IMR-90 (cell line): ENCODE results near the gene ZFHX3. TPM values are rescaled to one million over a fixed set of nuclear protein-coding genes. Genes with fewer than 3 reads are reported as not detected.

Experiments used
- ATAC-seq: fragments of 200-7000 bp; cut with Tn5 transposase; 2 replicates; pipeline ENCODE4 v1.9.1; 2020; ENCODE audit warnings: low read depth, mild to moderate bottlenecking, moderate library complexity
- BruUV-seq: library from RNA; stranded (reverse); fragments of 400-500 nt; replicated peaks from 2 replicates; lab custom pipeline; 2021; lab: Mats Ljungman, UMichigan
- CTCF ChIA-PET: fragments of 300-600 bp; formaldehyde crosslinking; extraction: SDS; loops from one replicate; lab custom pipeline; 2021; ENCODE audit warnings: antibody characterized with exemption; lab: Yijun Ruan, JAX
- POLR2A ChIA-PET: fragments of 300-600 bp; sonication (Branson Sonifier 250); formaldehyde crosslinking; loops from one replicate; lab custom pipeline; 2022; ENCODE audit warnings: antibody characterized with exemption; ENCODE audit not compliant: unreplicated experiment; lab: Charles Lee
- DNase-seq: peaks from one replicate; pipeline ENCODE4 v3.0.0; 2013
- H2AFZ ChIP-seq: replicated peaks from 2 replicates; pipeline ENCODE3; 2013; ENCODE audit warnings: low read length, mild to moderate bottlenecking; ENCODE audit not compliant: poor library complexity
- H2AK5ac ChIP-seq: 2 replicates; pipeline ENCODE4 v1.6.1; 2013; ENCODE audit warnings: low read depth, low read length, inconsistent platforms
- H2AK9ac ChIP-seq: replicated peaks from 2 replicates; pipeline ENCODE3; 2013; ENCODE audit warnings: mild to moderate bottlenecking, low read depth, low read length, moderate library complexity; ENCODE audit not compliant: poor library complexity
- H2BK120ac ChIP-seq: 2 replicates; pipeline ENCODE4 v1.6.1; 2013; ENCODE audit warnings: low read depth, low read length, inconsistent platforms
- H2BK15ac ChIP-seq: 3 replicates; pipeline ENCODE4 v1.6.1; 2013; ENCODE audit warnings: low read depth, low read length, inconsistent platforms
- H2BK20ac ChIP-seq: 2 replicates; pipeline ENCODE4 v1.6.1; 2013; ENCODE audit warnings: low read depth, mild to moderate bottlenecking, inconsistent platforms, low read length, moderate library complexity
- H2BK5ac ChIP-seq: 2 replicates; pipeline ENCODE4 v1.6.1; 2013; ENCODE audit warnings: mild to moderate bottlenecking, low read depth, low read length, inconsistent platforms; ENCODE audit not compliant: poor library complexity, severe bottlenecking
- H3K14ac ChIP-seq: replicated peaks from 2 replicates; pipeline ENCODE4 v1.6.1; 2013; ENCODE audit warnings: low read depth, low read length, inconsistent platforms
- H3K18ac ChIP-seq: 2 replicates; pipeline ENCODE4 v1.6.1; 2013; ENCODE audit warnings: low read depth, low read length, control low read depth
- H3K23ac ChIP-seq: 2 replicates; pipeline ENCODE4 v1.6.1; 2013; ENCODE audit warnings: low read depth, low read length, inconsistent platforms
- H3K27ac ChIP-seq: 2 replicates; pipeline ENCODE4 v1.5.1; 2013; ENCODE audit warnings: mild to moderate bottlenecking, control low read depth, low read length; ENCODE audit not compliant: insufficient read depth
- H3K27me3 ChIP-seq: 2 replicates; pipeline ENCODE4 v1.6.1; 2013; ENCODE audit warnings: low read length; ENCODE audit not compliant: control insufficient read depth, insufficient read depth
- H3K36me3 ChIP-seq: 2 replicates; pipeline ENCODE4 v1.6.1; 2013; ENCODE audit warnings: low read length, mixed read lengths; ENCODE audit not compliant: control insufficient read depth, insufficient read depth
- H3K4ac ChIP-seq: 2 replicates; pipeline ENCODE4 v1.6.1; 2013; ENCODE audit warnings: low read depth, low read length, inconsistent platforms
- H3K4me1 ChIP-seq: 2 replicates; pipeline ENCODE4 v1.6.1; 2013; ENCODE audit warnings: low read length, mixed read lengths; ENCODE audit not compliant: control insufficient read depth, insufficient read depth
- H3K4me2 ChIP-seq: 2 replicates; pipeline ENCODE4 v1.6.1; 2013; ENCODE audit warnings: low read depth, mild to moderate bottlenecking, control low read depth, low read length, moderate library complexity
- H3K4me3 ChIP-seq: 2 replicates; pipeline ENCODE4 v1.5.1; 2013; ENCODE audit warnings: low read depth, mild to moderate bottlenecking, control low read depth, low read length, moderate library complexity; ENCODE audit not compliant: insufficient read depth
- H3K56ac ChIP-seq: 2 replicates; pipeline ENCODE4 v1.6.1; 2013; ENCODE audit warnings: low read length, inconsistent platforms; ENCODE audit not compliant: insufficient read depth; ENCODE audit errors: extremely low read depth
- H3K79me1 ChIP-seq, 2 experiments: 2 replicates each; pipeline ENCODE4 v1.6.1; 2013; ENCODE audit warnings: low read length in 2 of 2, inconsistent platforms in 1 of 2, low read depth in 1 of 2
- H3K9ac ChIP-seq: 2 replicates; pipeline ENCODE4 v1.6.1; 2013; ENCODE audit warnings: low read depth, low read length, control low read depth
- H3K9me1 ChIP-seq: 2 replicates; pipeline ENCODE4 v1.6.1; 2013; ENCODE audit warnings: low read length, inconsistent platforms; ENCODE audit not compliant: insufficient read depth
- H3K9me3 ChIP-seq: 2 replicates; pipeline ENCODE4 v1.6.1; 2013; ENCODE audit warnings: low read length; ENCODE audit not compliant: control insufficient read depth, insufficient read depth
- H4K20me1 ChIP-seq: 2 replicates; pipeline ENCODE4 v1.6.1; 2013; ENCODE audit warnings: low read length, inconsistent platforms; ENCODE audit not compliant: insufficient read depth
- H4K5ac ChIP-seq: 2 replicates; pipeline ENCODE4 v1.6.1; 2013; ENCODE audit warnings: mild to moderate bottlenecking, low read depth, low read length, control low read depth
- H4K8ac ChIP-seq, 2 experiments: 2 replicates each; pipeline ENCODE4 v1.6.1; 2013; ENCODE audit warnings: low read depth in 2 of 2, low read length in 2 of 2, control low read depth in 1 of 2, inconsistent platforms in 1 of 2
- H4K91ac ChIP-seq: 2 replicates; pipeline ENCODE4 v1.6.1; 2013; ENCODE audit warnings: low read depth, low read length, inconsistent platforms; ENCODE audit not compliant: insufficient read depth
- BHLHE40 ChIP-seq: fragments of 150-350 bp; IDR thresholded peaks from 2 replicates; pipeline ENCODE4 v1.6.1; 2016; ENCODE audit warnings: mild to moderate bottlenecking, low read depth, low read length
- CEBPB ChIP-seq: IDR thresholded peaks from 2 replicates; pipeline ENCODE4 v1.6.1; 2012; ENCODE audit warnings: low read depth, low read length, improper control_type of control experiment
- CHD1 ChIP-seq: IDR thresholded peaks from 2 replicates; pipeline ENCODE4 v1.6.1; 2012; ENCODE audit warnings: low read depth, low read length, improper control_type of control experiment
- FOS ChIP-seq: fragments of 150-350 bp; IDR thresholded peaks from 2 replicates; pipeline ENCODE4 v1.6.1; 2016; ENCODE audit warnings: low read depth, low read length
- MAZ ChIP-seq: IDR thresholded peaks from 2 replicates; pipeline ENCODE4 v1.6.1; 2012; ENCODE audit warnings: low read depth, mild to moderate bottlenecking, low read length, improper control_type of control experiment, moderate library complexity, borderline replicate concordance
- MXI1 ChIP-seq: IDR thresholded peaks from 2 replicates; pipeline ENCODE4 v1.6.1; 2012; ENCODE audit warnings: low read depth, mild to moderate bottlenecking, low read length, moderate library complexity, borderline replicate concordance
- NFE2L2 ChIP-seq: fragments of 150-350 bp; IDR thresholded peaks from 2 replicates; pipeline ENCODE4 v1.6.1; 2016; ENCODE audit warnings: low read depth, mild to moderate bottlenecking, low read length
- POLR2A ChIP-seq: IDR thresholded peaks from 2 replicates; pipeline ENCODE4 v1.6.1; 2012; ENCODE audit warnings: mild to moderate bottlenecking, low read depth, low read length
- RCOR1 ChIP-seq: IDR thresholded peaks from 2 replicates; pipeline ENCODE4 v1.6.1; 2012; ENCODE audit warnings: mild to moderate bottlenecking, low read length, improper control_type of control experiment; ENCODE audit not compliant: insufficient replicate concordance
- RFX5 ChIP-seq: IDR thresholded peaks from 2 replicates; pipeline ENCODE4 v1.8.0; 2012; ENCODE audit warnings: low read depth, mild to moderate bottlenecking, low read length, moderate library complexity
- whole genome bisulfite sequencing, 2 experiments: methylation state at CpG; one replicate each; pipeline versions ENCODE4 v1.1.5 to v1.1.7; 2013; ENCODE audit warnings: missing lambda C conversion rate in 2 of 2; ENCODE audit not compliant: insufficient read length in 1 of 2; ENCODE audit errors: extremely low coverage in 2 of 2; 5-methylcytosine and 5-hydroxymethylcytosine counted together
- dilution Hi-C: fragments of 300-500 bp; cut with HindIII; formaldehyde crosslinking; loops from one replicate; pipeline ENCODE4 v1.14.3; 2018; ENCODE audit warnings: low sequenced_read_pairs; ENCODE audit not compliant: unreplicated experiment
- in situ Hi-C: fragments of 300-500 bp; cut with MboI; formaldehyde crosslinking; loops from 3 replicates; pipeline ENCODE4 v1.14.3; 2019; ENCODE audit warnings: low sequenced_read_pairs, inconsistent platforms, mixed read lengths
- intact Hi-C: fragments of 100-400 bp; cut with micrococcal nuclease; formaldehyde crosslinking; loops from 2 replicates; pipeline ENCODE4 v1.10.0; 2022
- polyA plus RNA-seq, 3 experiments: library from polyadenylated mRNA; depleted of rRNA; stranded (reverse); fragments of >200 nt; gene quantifications; 2 replicates each; pipeline ENCODE4 v1.2.3, GENCODE V29; 2012; ENCODE audit warnings: low replicate concordance in 1 of 3
- total RNA-seq: library from RNA; depleted of rRNA; stranded (reverse); fragments of >200 nt; gene quantifications from 2 replicates; pipeline ENCODE4 v1.2.3, GENCODE V29; 2012
- TF ChIP-seq, protein P1 (sequence below): fragments of 150-350 bp; IDR thresholded peaks from 2 replicates; pipeline ENCODE4 v1.6.1; 2017; ENCODE audit warnings: mild to moderate bottlenecking, antibody characterized with exemption, low read length, low read depth
- TF ChIP-seq, protein P2 (sequence below): conservative IDR thresholded peaks from 2 replicates; pipeline ENCODE4 v1.5.1; 2012; ENCODE audit warnings: mild to moderate bottlenecking, low read depth, low read length, improper control_type of control experiment
- TF ChIP-seq, protein P3 (sequence below): fragments of 150-350 bp; IDR thresholded peaks from 2 replicates; pipeline ENCODE4 v1.6.1; 2016; ENCODE audit warnings: low read depth, mild to moderate bottlenecking, low read length, moderate library complexity, borderline replicate concordance

ZFHX3 gene
- total and polyA plus RNA-seq, 2 of the 4 experiments (the other 2 are of a cell fraction): 1.4 to 1.7 TPM

DNA sequence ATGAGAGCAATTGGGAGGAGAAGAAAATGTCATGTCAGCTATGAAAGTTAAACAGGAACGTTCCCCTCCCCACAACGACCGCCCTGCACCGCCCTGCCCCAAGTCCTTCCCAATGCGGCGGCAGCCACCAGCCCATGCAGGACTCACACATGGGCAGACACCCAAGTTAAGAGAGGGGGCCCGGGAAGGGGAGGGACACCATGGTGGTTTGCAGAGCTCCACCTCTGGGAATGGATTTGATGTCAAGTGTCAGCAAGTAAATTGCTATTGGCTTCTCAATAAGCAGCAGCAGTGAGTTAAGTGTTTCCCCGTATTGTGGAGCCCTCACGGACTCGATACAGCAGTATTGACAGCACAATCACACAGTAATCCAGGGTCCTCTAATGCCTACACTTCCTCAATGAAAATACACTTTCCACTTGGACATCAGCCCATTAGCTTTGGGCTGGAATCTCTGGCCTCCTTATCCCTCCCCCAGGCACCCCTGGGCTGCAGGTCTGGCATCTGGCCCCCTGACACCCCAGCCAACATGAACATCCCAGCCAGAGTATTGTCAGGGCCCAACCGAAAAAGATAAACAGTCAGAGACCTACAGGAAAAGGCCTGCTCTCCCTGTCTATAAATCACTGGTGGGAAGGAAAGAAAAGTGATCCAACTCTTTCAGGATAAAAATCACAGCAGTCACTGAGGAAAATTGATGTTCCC is 22.6 kb downstream of the ZFHX3 start:
- ATAC-seq (peak; percentile 62), DNase-seq (no peak)
- Histone ChIP-seq H2BK15ac (no peak overlapping the region), H4K91ac (no peak overlapping the region), H2BK5ac (no peak overlapping the region), H3K36me3 (no peaks in the 10 kb centered on the region; the same call in 1 of the 2 replicates), H3K56ac (no peak overlapping the region), H3K9me3 (no peaks in the 10 kb centered on the region), H2AK5ac (no peak overlapping the region), H4K8ac (peak overlapping the region in 1 of 2 experiments; percentile 22; a peak in 1 of 4 replicates), H3K27me3 (no peaks in the 10 kb centered on the region), H3K4me2 (peak overlapping the region; percentile 8; the same call in 1 of the 2 replicates), H2AFZ (no peak overlapping the region), H2BK20ac (no peak overlapping the region), H3K4me3 (no peak overlapping the region), H3K9me1 (peaks cover 10% of the 10 kb centered on the region), H3K79me1 (peaks cover 30 to 93% of the 10 kb centered on the region in 2 experiments), H2BK120ac (no peak overlapping the region), H3K4me1 (peaks cover 10% of the 10 kb centered on the region; the same call in 1 of the 2 replicates), H3K9ac (no peak overlapping the region), H4K20me1 (peaks cover 64% of the 10 kb centered on the region), H3K18ac (no peak overlapping the region), H3K27ac (no peak overlapping the region), H3K4ac (peak overlapping the region; percentile 69; the same call in 1 of the 2 replicates), H3K23ac (peak overlapping the region; percentile 41), H2AK9ac (no peak overlapping the region), H3K14ac (peak overlapping the region; percentile 1; the same call in 1 of the 2 replicates), H4K5ac (no peak overlapping the region)
- dilution Hi-C loops (loop anchor here (25.0 kb wide), 1 partner anchor 88 kb away; no protein-coding TSS in a partner anchor), in situ Hi-C loops (no loop called here), intact Hi-C loops (no loop called here)
- ChIA-PET POLR2A (interaction anchor here (0.7 kb wide), 1 partner anchor 217 kb away, joined by 3 read pairs; no protein-coding TSS in a partner anchor), CTCF (no interaction called here)
- WGBS, 2 experiments: no CpG with 5 or more reads among the region's 11 CpGs
- TF ChIP-seq, protein P1, sequence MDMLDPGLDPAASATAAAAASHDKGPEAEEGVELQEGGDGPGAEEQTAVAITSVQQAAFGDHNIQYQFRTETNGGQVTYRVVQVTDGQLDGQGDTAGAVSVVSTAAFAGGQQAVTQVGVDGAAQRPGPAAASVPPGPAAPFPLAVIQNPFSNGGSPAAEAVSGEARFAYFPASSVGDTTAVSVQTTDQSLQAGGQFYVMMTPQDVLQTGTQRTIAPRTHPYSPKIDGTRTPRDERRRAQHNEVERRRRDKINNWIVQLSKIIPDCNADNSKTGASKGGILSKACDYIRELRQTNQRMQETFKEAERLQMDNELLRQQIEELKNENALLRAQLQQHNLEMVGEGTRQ: no peak
- TF ChIP-seq FOS: no peak
- no peak for TF ChIP-seq MXI1
- TF ChIP-seq, protein P2, sequence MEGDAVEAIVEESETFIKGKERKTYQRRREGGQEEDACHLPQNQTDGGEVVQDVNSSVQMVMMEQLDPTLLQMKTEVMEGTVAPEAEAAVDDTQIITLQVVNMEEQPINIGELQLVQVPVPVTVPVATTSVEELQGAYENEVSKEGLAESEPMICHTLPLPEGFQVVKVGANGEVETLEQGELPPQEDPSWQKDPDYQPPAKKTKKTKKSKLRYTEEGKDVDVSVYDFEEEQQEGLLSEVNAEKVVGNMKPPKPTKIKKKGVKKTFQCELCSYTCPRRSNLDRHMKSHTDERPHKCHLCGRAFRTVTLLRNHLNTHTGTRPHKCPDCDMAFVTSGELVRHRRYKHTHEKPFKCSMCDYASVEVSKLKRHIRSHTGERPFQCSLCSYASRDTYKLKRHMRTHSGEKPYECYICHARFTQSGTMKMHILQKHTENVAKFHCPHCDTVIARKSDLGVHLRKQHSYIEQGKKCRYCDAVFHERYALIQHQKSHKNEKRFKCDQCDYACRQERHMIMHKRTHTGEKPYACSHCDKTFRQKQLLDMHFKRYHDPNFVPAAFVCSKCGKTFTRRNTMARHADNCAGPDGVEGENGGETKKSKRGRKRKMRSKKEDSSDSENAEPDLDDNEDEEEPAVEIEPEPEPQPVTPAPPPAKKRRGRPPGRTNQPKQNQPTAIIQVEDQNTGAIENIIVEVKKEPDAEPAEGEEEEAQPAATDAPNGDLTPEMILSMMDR: no peak
- TF ChIP-seq NFE2L2: no peak
- TF ChIP-seq, protein P3, sequence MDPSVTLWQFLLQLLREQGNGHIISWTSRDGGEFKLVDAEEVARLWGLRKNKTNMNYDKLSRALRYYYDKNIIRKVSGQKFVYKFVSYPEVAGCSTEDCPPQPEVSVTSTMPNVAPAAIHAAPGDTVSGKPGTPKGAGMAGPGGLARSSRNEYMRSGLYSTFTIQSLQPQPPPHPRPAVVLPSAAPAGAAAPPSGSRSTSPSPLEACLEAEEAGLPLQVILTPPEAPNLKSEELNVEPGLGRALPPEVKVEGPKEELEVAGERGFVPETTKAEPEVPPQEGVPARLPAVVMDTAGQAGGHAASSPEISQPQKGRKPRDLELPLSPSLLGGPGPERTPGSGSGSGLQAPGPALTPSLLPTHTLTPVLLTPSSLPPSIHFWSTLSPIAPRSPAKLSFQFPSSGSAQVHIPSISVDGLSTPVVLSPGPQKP: no peak
- TF ChIP-seq POLR2A: no peak
- no peak for TF ChIP-seq RFX5
- no peak for TF ChIP-seq CEBPB
- TF ChIP-seq CHD1: no peak
- no peak for TF ChIP-seq RCOR1
- no peak for TF ChIP-seq MAZ
- no peak for TF ChIP-seq BHLHE40
- no TSS peak for BruUV-seq
